GM12873 (cell line): ENCODE results near the gene GABARAPL1.

Experiments
- TF ChIP-seq, protein P1 (sequence below): IDR thresholded peaks from 2 replicates; pipeline ENCODE4 v1.5.1; 2012; ENCODE audit warnings: low read depth, mild to moderate bottlenecking, moderate library complexity, low read length, control low read depth; ENCODE audit not compliant: insufficient read depth; ENCODE audit errors: missing control alignments

Gene GABARAPL1

DNA sequence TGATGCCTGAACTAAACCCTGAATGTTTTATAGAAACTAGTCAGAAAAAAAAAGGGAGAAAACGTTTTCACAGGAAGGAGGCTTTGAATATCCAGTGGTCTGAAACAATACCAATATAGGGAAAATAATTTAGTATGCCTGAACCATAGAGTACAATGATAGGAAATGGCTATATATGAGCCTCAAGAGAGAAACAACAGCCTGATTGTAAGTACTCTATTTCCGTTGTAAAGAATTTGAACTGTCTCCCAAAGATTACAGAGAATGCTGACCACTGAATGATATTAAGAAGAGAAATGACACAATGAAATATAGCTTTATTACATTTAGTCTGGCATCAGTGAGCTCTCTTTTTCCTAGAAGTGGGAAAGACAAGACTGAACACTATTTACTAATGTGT, 5.5 kb upstream of the GABARAPL1 start:
- TF ChIP-seq, protein P1, sequence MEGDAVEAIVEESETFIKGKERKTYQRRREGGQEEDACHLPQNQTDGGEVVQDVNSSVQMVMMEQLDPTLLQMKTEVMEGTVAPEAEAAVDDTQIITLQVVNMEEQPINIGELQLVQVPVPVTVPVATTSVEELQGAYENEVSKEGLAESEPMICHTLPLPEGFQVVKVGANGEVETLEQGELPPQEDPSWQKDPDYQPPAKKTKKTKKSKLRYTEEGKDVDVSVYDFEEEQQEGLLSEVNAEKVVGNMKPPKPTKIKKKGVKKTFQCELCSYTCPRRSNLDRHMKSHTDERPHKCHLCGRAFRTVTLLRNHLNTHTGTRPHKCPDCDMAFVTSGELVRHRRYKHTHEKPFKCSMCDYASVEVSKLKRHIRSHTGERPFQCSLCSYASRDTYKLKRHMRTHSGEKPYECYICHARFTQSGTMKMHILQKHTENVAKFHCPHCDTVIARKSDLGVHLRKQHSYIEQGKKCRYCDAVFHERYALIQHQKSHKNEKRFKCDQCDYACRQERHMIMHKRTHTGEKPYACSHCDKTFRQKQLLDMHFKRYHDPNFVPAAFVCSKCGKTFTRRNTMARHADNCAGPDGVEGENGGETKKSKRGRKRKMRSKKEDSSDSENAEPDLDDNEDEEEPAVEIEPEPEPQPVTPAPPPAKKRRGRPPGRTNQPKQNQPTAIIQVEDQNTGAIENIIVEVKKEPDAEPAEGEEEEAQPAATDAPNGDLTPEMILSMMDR = no peak

DNA sequence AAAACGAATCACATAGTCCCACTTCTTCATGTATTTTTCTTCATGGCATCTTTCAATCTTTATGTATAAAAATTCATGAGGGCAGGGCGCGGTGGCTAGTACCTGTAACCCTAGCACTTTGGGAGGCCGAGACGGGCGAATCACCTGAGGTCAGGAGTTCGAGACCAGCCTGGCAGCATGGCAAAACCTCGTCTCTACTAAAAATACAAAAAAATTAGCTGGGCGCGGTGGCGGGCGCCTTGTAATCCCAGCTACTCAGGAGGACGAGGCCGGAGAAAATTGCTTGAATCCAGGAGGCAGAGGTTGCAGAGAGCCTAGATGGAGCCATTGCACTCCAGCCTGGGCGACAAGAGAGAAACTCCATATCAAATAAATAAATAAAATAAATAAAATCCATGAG, 2.5 kb upstream of the GABARAPL1 start:
- TF ChIP-seq, protein P1 = no peak

DNA sequence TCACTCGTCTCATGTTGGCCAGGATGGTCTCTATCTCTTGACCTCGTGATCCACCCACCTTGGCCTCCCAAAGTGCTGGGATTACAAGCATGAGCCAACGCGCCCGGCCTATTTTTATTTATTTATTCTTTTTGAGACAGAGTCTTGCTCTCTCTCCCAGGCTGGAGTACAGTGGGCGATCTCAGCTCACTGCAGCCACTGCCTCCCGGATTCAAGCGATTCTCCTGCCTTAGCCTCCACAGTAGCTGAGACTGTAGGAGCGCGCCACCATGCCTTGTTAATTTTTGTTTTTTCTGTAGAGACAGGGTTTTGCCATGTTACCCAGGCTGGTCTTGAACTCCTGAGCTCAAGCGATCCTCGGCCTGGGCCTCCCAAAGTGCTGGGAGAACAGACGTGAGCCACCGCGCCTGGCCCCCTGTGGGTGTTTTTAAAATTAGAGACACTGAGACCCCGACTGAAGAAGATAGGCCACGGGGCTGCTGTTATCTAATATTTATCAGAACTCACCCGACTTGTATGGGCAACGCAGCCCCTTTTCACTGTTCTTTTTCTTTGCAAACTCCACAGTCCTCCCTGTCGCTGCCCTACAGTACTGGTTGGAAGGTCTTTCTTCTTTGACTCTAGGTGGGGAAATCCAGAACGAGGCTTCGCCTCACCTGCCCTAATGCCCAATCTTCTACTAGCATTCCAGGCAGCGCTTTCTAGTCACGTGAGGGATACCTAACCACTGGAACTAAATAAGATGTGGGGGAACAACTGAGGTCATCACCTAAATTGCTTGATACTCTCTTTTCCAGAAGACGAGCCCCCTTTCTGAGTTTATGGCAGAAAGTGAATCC, 1.4 kb upstream of the GABARAPL1 start:
- TF ChIP-seq, protein P1 = no peak

DNA sequence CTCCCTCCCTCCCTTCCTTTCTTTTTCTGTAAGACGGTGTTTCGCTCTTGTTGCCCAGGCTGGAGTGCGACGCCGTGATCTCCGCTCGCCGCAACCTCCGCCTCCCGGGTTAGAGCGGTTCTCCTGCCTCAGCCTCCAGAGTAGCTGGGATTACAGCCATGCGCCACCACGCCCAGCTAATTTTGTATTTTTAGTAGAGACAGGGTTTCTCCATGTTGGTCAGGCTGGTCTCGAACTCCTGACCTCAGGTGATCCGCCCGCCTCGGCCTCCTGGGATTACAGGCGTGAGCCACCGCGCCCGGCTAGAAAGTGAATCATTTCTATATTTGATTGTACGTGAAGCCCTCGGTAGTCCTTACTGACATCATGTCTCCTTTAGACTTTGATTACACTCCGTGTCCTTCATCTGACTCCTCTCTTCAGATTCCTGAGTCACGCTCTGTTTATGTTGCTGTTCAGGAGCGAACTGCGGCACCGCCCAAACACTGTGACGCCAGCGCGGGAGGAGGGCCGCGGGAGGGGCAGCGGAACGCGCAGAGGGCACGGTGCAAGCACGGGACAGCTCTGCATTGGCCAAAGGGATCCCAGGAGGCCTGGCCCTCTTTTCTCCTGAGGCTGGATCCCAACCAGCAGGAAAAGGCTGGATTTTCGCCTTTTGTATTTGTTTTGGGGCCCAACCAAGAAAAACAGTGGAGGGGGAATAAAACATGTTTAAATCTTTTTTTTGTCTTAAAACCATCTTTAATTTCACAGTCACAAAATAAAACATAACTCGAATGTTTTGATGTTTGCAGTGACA, 538 bp upstream of the GABARAPL1 start:
- TF ChIP-seq, protein P1 = no peak

DNA sequence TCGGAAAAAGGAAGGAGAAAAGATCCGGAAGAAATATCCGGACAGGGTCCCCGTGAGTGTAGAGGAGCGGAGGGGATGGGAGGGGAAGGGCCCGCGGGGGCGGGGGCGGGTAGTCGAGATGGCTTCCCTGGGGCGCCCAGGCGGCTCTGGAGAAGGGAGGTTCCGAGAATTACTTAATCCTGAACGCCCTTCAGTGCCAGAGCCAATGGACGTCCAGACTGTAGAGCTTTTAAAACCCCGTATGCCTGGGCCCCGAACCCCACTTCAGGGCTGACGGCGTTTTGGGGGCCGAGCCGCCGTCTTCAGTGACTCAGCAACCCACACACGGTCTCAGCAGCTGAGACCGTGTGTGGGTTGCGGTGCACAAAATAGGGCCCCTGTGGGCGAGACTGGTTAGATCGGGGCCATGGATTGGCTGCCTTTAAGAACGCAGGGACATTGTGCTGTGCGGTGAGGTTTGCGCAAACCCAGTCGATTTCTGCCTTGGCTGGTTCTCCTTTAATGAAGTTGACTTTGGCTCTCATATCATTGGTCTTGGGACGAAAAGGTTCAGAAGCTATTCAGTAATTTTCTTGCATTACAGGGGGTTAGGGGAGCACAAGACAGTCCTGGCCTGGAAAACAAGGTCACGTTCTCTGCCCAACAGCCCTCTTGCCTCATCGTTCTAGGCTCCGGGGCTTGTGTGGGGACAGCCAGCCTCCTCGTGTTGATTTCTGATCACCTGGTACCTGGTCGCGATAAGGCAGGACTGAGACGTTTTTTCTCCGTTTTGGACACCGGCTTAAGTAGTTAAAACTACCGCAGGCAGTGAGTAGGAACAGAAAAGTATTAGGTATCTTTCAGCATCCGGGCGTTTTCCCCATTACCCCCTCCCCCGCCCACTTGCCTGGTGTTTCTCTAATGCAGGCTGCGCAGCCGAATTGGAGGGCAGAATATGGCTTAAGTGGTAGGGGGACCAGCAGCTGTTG, 775 bp downstream of the GABARAPL1 start:
- TF ChIP-seq, protein P1 = no peak

DNA sequence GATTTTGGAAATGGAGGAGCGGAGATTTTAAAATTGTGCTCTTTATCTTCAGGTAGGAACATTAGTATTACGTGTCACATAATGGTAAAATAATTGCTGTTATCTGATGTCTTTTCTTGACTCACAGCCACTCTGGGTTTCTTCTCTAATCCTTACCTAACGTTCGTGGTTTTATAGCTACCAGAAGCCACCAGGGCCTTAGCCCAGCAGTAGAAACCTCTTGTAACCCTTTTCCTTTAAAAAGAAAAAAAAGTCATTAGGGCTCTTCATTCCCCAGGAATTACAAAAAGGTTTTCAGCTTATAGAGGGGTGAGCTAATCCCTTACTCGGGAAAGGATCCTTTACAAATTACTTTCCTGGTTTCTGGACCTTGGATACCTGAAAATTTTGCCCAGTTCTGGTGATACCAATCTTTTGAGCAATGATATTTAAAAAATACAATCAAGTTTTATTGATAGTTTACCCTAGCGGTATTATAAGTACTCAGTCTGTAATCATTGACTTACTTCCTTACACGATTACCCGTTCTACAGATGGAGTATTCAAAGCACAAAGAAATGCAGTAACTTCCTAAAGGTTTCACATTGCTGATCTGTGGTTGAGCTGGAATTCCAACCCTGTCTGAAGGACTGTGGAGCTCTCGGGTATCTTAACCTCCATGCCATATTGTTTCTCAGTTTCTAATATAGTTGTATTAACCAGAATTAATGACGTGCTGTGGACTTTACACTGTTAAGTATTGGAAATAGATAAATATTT, 1.6 kb downstream of the GABARAPL1 start:
- TF ChIP-seq, protein P1 = no peak
